ENCODE data around the gene TNFSF11.

The TNFSF11 gene

DNA sequence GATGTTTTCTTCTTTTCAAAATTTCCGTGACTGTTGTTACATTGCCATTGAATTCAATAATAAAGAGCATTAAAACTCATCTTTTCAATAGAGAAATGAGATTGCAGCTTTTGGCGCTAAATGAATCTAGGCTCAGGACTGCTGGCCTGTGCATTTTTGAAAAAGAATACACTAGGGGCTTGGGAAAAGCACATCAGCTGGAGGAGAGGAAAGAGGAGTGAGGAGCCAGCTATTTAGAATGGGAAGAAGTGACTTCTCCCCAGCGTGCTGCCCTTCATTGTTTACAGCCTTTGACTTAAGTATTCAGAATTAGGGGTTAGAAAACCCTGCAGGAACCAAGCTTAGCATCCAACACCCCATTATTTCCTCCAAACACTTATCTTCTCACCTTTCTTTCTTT lies 43.3 kb downstream of the TNFSF11 start:
- Histone ChIP-seq H3K36me3 (ENCODE audit: control insufficient read depth, insufficient read depth, low read length) (no peaks in the 10 kb centered on the region), H3K9ac (no peak overlapping the region), H3K4me1 (no peaks in the 10 kb centered on the region), H3K4me3 (ENCODE audit: low read depth, low read length) (no peak overlapping the region), H3K27me3 (ENCODE audit: control insufficient read depth, insufficient read depth, low read length) (no peaks in the 10 kb centered on the region), H3K79me2 (no peaks in the 10 kb centered on the region), H2AFZ (no peak overlapping the region), H3K4me2 (ENCODE audit: low read length) (no peak overlapping the region), H3K27ac (no peak overlapping the region), H3K9me3 (ENCODE audit: control insufficient read depth, low read length) (no peaks in the 10 kb centered on the region)
- TF ChIP-seq, protein P1, sequence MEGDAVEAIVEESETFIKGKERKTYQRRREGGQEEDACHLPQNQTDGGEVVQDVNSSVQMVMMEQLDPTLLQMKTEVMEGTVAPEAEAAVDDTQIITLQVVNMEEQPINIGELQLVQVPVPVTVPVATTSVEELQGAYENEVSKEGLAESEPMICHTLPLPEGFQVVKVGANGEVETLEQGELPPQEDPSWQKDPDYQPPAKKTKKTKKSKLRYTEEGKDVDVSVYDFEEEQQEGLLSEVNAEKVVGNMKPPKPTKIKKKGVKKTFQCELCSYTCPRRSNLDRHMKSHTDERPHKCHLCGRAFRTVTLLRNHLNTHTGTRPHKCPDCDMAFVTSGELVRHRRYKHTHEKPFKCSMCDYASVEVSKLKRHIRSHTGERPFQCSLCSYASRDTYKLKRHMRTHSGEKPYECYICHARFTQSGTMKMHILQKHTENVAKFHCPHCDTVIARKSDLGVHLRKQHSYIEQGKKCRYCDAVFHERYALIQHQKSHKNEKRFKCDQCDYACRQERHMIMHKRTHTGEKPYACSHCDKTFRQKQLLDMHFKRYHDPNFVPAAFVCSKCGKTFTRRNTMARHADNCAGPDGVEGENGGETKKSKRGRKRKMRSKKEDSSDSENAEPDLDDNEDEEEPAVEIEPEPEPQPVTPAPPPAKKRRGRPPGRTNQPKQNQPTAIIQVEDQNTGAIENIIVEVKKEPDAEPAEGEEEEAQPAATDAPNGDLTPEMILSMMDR (IDR thresholded peaks at IDR 0.05): no peak

DNA sequence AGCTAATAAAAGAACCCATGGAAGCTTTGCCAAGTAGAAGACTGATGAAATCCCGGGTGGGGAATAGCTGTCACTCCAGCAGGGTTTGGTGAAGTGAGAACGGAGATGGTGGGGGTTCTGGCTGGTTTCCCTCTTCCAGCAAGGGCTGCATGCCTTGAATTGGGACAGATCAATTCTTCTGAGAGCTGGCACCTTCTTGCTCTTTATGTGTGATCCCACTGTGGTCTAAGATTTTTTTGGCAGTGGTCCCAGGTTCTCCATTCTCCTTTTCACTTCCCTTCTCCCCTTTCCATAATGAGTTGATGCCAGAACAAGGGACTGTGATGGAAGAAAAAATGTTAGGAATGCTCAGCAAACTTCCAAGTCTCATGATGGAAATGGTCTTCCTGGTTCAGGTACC lies 50.0 kb downstream of the TNFSF11 start:
- Histone ChIP-seq H3K27me3 (ENCODE audit: control insufficient read depth, insufficient read depth, low read length) (no peaks in the 10 kb centered on the region), H3K4me2 (ENCODE audit: low read length) (no peak overlapping the region), H3K9me3 (ENCODE audit: control insufficient read depth, low read length) (no peaks in the 10 kb centered on the region), H3K36me3 (ENCODE audit: control insufficient read depth, insufficient read depth, low read length) (no peaks in the 10 kb centered on the region), H3K79me2 (no peaks in the 10 kb centered on the region), H2AFZ (no peak overlapping the region), H3K9ac (no peak overlapping the region), H3K4me1 (no peaks in the 10 kb centered on the region), H3K27ac (no peak overlapping the region), H3K4me3 (ENCODE audit: low read depth, low read length) (no peak overlapping the region)
- TF ChIP-seq, protein P1 (IDR thresholded peaks at IDR 0.05): no peak

DNA sequence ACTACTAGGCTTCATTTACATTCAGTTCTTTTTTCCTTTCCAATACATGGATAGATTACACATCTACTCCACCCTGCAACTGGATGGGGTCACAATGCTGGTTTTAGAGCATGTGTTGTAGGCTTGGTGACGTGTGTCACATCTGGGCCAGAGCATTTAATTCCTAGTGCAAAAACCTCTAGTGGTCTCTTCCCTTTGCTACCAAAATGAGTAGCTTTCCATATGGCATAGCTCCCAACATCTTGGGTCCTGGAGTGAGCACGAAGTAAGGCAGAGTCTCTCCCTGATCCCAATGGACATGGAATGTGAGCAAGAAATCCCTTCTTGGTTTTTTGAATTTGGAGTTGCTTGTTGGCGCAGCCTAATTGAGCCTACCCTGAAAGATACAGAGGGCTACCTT lies 51.7 kb downstream of the TNFSF11 start:
- Histone ChIP-seq H3K9ac (no peak overlapping the region), H3K27me3 (ENCODE audit: control insufficient read depth, insufficient read depth, low read length) (no peaks in the 10 kb centered on the region), H3K4me1 (no peaks in the 10 kb centered on the region), H3K27ac (no peak overlapping the region), H2AFZ (no peak overlapping the region), H3K79me2 (no peaks in the 10 kb centered on the region), H3K36me3 (ENCODE audit: control insufficient read depth, insufficient read depth, low read length) (no peaks in the 10 kb centered on the region), H3K4me2 (ENCODE audit: low read length) (no peak overlapping the region), H3K9me3 (ENCODE audit: control insufficient read depth, low read length) (no peaks in the 10 kb centered on the region), H3K4me3 (ENCODE audit: low read depth, low read length) (no peak overlapping the region)
- TF ChIP-seq, protein P1 (IDR thresholded peaks at IDR 0.05): no peak

DNA sequence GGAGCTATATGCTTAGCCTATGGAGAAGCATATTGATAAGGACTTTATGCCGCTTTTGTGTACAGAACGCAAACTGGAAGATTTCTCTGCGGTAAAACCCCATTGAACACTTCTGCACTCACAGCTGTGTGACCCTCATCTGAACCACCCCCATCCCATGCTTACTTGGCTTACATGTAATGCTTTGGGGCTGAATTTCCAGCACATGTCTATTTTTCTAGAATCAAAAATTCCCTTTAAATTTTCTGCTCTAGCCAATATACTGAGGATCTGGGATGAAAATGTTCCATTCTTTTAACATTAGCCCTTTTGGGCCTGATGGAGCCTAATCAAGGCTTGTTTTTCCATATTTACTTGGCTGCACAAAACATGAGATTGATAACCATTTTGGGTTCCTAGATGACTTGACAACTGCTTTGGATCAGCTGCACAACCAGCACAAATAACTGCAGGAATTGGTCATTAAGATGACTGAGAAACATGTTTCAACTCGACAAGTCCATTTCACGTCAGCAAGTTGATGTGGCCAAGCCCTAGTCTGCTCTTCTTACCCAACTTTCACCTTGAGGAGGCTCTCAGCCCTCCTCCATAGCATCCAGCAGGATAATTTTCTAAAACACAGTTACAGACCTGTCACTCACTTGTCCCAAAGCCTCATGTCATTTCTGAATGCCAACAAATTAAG lies 52.4 kb downstream of the TNFSF11 start:
- no peaks in the 10 kb centered on the region for H3K9me3 ChIP-seq (ENCODE audit: control insufficient read depth, low read length)
- no peaks in the 10 kb centered on the region for H3K27me3 ChIP-seq (ENCODE audit: control insufficient read depth, insufficient read depth, low read length)
- TF ChIP-seq, protein P1 (IDR thresholded peaks at IDR 0.05): no peak
- H3K4me3 ChIP-seq (ENCODE audit: low read depth, low read length): no peak overlapping the region
- H3K36me3 ChIP-seq (ENCODE audit: control insufficient read depth, insufficient read depth, low read length): no peaks in the 10 kb centered on the region
- H3K4me2 ChIP-seq (ENCODE audit: low read length): no peak overlapping the region
- H3K79me2 ChIP-seq: no peaks in the 10 kb centered on the region
- no peaks in the 10 kb centered on the region for H3K4me1 ChIP-seq
- H3K27ac ChIP-seq: no peak overlapping the region
- H3K9ac ChIP-seq: no peak overlapping the region
- no peak overlapping the region for H2AFZ ChIP-seq

DNA sequence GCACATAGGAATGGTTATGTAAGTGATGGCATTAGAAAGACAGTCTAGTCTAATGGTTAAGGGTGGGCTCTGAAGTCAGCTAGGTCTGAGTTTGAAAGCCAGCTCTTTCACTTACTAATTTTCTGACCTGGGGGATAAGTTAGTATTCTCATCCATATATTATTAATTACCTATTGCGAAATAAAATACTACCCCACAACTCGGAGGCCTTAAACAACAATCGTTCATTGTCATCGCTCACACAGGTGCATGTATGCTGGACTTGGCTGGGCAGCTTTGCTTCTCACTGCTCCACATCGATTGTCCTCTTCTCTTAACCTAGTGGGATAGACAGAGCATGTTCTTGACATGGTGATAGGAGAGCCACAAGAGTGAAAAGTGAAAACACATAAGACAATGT lies 54.7 kb downstream of the TNFSF11 start:
- Histone ChIP-seq H3K4me1 (no peaks in the 10 kb centered on the region), H3K9me3 (ENCODE audit: control insufficient read depth, low read length) (no peaks in the 10 kb centered on the region)
- TF ChIP-seq, protein P1 (IDR thresholded peaks at IDR 0.05): no peak

More for the DNA sequence above, 54.7 kb downstream of the TNFSF11 start:
- Histone ChIP-seq H3K36me3 (ENCODE audit: control insufficient read depth, insufficient read depth, low read length) (no peaks in the 10 kb centered on the region), H3K27ac (no peak overlapping the region), H2AFZ (no peak overlapping the region), H3K79me2 (no peaks in the 10 kb centered on the region), H3K9ac (no peak overlapping the region), H3K4me3 (ENCODE audit: low read depth, low read length) (no peak overlapping the region), H3K4me2 (ENCODE audit: low read length) (no peak overlapping the region), H3K27me3 (ENCODE audit: control insufficient read depth, insufficient read depth, low read length) (no peaks in the 10 kb centered on the region)
